Stimulated activated CD4-positive, alpha-beta T cell treated with anti-CD3 and anti-CD28 coated beads, TNF-alpha, amount 100 ng/mL, for 1 hour (primary cell): ENCODE data around the gene ANXA2R.
"Not testable (repeated sequence)": the region's sequence is repeated elsewhere in the genome, so short reads cannot be mapped to it uniquely, and the experiment has no call there.

Source experiments
- DNase-seq, 3 donors: peaks; one replicate each; pipeline ENCODE4 v3.0.0-alpha.2; 2020; ENCODE audit warnings: low read depth in 3 of 3, low spot score in 1 of 3

Gene ANXA2R, protein sequence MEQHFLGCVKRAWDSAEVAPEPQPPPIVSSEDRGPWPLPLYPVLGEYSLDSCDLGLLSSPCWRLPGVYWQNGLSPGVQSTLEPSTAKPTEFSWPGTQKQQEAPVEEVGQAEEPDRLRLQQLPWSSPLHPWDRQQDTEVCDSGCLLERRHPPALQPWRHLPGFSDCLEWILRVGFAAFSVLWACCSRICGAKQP

DNA sequence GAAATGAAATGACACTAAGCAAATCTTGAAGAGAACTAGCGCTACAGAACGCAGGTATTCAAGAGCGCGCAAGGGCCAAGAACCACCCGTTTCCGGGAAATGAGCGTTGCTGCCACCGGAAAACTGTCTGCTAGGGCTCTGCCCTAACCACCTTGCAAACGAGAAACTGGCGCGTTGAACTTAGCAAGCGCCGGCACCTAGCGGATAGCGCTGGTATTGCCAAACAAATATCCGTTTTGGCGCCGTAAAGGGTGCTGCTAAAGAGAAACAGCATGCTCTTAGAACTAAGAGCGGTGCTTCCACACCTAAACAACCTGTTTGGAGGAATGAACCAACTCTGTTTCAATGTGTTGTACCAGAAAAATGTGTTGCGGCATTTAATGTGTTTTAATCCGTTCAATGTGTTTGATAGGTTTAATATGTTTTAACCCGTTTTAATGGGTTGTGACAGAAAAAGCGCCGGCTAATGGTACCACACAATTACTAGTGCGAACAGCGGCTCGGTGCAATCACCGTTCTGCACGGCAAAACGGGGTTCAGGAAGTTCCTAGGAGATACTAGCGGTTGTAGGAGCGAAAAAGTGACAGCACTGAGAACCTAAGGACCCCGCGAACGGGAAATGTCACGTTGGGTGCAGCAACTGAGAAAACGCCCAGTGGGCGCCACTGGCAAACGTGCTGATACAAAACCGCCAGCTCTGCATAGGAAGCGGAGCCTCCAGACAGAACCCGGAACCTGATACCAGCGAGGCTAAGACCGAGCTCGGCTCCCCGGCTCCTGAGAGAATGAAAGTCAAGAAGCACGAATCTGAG lies at the start of gene ANXA2R:
TSS of gene ANXA2R (minus strand) at position 33 of the 812 bp plus-strand sequence. CDS start 273 bp downstream, outside the sequence.
- DNase-seq = peak; percentile 80 to 87 (median 85)

DNA sequence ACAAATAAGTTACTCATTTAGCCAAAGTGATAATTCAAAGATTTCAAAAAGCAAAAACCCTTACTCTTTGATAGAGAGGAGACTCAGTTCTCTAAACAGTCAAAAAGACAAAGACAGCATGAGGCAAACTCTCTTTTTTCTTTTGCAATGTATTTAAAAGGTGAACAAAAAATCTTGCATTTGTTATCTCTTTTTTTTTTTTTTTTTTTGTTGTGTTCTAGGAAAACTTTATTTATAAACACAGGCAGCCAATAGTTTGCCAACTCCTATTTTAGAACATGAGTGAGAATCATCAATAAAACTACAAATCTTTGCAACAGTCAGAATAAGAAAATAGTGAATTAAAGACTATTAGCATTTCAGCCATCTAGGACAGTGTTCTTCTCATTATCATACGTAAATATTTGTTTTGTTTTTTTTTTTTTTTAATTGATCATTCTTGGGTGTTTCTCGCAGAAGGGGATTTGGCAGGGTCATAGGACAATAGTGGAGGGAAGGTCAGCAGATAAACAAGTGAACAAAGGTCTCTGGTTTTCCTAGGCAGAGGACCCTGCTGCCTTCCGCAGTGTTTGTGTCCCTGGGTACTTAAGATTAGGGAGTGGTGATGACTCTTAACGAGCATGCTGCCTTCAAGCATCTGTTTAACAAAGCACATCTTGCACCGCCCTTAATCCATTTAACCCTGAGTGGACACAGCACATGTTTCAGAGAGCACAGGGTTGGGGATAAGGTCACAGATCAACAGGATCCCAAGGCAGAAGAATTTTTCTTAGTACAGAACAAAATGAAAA lies 46.2 kb upstream of the ANXA2R start:
- DNase-seq = not testable (repeated sequence)

DNA sequence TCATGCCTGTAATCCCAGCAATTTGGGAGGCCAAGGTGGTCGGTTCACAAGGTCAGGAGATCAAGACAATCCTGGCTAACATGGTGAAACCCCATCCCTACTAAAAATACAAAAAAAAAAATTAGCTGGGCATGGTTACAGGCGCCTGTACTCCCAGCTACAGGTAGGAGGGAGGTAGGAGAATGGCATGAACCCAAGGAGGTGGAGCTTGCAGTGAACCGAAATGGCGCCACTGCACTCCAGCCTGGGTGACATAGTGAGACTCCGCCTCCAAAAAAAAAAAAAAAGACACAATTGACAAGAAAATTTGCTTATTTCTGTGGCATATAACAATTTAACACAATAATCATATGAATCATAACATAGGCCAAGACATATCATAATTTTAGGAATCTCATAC lies 45.3 kb upstream of the ANXA2R start:
- no peak for DNase-seq

DNA sequence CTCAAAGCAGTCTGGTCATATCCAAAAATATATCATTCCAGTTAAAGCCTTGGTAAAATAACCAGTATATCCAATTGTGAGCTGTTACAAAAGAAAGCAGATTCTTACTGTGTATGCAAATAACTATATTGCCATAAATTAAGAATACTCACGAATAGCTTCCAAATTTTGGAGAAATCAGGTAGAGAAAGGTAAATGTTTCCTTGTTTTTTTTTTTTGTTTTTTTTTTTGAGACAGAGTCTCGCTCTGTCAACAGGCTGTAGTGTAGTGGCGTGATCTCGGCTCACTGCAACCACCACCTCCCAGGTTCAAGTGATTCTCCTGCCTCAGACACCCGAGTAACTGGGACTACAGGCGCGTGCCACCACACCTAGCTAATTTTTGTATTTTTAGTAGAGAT lies 44.3 kb upstream of the ANXA2R start:
- DNase-seq = not testable (repeated sequence)

DNA sequence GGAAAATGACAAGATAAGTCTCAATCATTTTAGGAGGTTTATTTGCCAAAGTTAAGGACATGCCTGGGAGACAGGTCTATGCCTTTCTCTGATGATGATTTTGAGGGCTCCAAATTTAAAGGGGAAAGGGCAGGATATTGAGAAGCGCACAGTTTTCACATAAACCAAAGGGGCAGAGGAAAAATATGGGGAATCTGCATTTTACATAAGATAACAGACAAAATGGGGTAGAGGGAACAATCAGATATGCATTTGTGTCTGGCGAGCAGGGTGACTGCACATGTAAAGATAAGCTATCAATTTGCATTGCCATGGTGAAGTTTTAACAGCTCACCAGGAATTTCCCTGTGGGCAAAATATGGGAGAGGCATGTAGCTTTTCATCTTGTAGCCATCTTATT lies 41.2 kb upstream of the ANXA2R start:
- not testable (repeated sequence) for DNase-seq

DNA sequence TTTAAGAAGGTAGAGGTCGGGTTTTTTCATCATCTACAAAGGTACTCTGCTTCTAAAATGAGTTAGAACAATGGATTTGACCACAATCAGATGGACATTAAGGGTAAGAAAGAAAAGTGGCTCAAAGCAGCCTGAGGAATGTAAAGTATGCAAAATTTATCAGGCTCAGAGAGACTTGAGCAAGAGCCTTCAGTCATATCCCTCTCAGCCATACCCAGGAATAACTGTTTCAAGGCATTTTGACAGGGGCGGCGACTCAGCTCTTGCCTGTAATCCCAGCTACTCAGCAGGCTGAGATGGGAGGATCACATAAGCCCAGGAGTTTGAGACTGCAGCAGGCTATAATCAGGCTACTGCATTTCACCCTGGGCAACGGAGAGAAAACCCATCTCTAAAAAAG lies 38.8 kb upstream of the ANXA2R start:
- no peak for DNase-seq

DNA sequence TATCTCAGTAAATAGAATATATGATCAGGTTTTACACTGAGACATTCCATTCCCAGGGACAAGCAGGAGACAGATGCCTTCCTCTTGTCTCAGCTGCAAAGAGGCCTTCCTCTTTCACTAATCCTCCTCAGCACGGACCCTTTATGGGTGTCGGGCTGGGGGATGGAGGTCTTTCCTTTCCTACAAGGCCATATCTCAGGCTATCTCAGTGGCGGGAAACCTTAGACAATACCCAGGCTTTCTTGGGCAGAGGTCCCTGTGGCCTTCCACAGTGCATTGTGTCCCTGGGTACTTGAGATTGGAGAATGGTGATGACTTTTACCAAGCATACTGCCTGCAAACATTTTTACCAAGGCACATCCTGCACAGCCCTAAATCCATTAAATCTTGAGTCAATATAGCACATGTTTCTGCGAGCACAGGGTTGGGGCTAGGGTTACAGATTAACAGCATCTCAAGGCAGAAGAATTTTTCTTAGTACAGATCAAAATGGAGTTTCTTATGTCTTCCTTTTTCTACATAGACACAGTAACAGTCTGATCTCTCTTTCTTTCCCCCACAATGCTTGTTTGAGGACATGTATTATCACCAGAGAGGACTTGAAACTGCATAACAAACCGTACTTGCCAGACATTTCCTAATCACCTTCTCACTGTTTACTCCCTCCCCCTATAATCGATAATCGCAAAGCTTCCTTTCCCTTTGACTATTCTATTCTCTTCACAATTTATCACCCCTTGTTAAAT lies 37.5 kb upstream of the ANXA2R start:
- not testable (repeated sequence) for DNase-seq

DNA sequence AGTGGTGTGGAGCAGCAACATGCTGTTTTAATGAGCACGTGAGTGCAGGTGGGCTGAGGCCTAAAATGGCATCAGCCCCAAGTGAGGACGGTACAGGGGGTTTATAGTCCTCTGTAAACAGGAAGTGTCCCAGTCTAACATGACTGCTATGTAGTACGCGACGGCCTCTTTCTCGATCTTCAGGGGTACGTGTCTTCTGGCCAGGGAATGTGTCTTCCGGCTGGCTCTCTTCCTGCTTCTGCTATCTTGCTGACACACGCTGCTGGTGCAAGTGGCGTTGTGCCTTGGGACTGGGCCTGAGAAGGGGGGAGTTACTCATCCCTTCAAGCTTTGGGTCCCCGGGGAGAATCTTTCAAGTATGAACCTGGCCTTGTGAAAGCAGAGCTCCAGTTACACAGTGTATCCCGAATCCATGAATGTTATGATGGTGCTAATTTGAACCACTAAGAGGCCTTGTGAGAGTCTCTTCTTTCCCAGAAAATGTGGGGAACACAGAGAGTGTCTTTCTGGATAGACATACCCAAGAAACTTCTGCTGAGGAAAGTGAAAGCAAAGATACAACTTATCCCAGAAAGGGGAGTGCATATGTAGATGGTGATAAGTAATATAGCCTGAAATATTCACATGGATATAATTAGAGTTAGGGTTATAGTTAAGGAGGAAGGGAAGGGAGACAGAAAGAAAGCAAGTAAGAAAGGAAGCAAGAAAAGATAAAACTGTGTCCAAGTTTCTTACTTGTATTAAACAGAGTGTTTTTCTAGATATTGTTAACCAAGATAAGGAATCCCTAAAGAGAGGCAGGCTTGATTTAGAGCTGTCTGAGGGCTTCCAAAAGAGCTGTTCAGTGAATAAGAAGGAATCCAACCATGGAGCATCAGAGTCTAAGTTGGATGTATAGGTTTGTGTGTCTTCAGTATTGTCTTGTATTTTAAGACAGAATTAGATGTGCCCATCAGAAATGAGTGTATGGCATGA lies 35.5 kb upstream of the ANXA2R start:
- no peak for DNase-seq

DNA sequence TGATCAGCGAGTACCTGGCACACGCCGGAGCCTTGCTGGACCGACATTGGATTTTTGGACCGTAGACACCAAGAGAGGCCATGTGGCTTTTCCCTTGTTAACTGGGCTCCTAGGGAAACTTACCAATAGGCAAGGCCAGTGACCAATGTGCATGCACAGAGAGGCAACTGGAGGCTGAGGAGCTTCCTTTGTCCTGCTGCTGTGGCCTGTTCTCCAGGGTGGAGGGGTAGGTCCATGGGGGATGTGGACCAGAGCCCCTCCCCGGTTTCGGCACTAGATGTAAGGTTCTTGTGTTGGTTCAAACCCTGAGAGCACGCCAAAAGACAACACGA lies 34.8 kb upstream of the ANXA2R start:
- DNase-seq = no peak

DNA sequence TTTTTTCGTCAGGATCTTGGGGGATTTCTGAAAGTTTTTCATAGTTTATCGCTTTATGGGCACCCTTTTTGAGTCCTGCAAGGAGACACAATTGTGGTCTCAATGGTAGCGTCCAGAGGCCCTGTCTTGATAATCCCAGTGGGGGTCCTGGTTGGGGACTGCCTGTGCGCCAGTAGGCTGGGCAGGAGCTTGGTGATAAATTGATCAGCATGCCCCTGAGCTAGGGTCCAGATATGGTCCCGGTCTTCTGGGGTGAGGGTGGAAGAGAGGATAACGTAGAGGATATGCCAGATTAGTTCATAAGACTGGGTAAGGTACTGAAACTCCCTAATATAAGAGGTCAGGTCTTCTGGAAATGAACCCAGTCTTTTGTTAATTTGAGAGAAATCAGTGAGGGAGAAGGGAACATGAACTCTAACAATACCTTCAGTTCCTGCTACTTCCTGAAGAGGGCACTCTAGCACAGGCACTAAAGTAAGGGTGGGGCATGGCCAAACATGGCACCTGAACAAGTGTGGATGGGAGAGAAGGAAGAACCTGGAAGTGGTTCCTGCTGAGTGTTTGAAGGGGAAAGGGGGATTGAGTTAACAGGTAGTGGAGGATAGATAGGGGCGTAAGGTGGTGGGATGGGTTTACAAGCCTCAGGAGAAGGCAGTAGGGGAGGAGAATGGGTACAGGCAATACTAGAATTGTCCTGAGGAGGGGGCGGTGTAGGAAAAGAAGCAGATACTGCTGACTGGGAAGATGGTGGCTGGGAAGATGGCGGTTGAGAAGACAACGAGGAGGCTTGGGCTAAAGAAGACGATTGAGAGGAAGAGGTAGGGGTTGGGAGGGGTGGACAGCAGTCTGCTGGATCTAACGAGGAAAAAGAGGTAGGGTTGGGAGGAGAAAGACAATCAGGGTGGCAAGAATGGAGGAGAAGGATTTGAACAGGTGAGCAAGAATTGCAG lies 33.8 kb upstream of the ANXA2R start:
- no peak for DNase-seq

DNA sequence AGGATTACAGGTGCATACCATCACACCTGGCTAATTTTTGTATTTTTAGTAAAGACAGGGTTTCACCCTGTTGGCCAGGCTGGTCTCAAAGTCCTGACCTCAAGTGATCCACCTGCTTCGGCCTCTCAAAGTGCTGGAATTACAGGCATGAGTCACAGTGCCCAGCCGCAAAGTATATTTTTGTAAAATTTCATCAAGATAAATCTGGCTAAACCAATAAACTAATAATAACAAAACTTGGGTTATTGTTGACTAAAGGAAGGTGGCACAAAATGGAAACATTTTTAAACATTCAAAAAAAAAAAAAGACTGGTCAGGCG lies 29.2 kb upstream of the ANXA2R start:
- DNase-seq = not testable (repeated sequence)

DNA sequence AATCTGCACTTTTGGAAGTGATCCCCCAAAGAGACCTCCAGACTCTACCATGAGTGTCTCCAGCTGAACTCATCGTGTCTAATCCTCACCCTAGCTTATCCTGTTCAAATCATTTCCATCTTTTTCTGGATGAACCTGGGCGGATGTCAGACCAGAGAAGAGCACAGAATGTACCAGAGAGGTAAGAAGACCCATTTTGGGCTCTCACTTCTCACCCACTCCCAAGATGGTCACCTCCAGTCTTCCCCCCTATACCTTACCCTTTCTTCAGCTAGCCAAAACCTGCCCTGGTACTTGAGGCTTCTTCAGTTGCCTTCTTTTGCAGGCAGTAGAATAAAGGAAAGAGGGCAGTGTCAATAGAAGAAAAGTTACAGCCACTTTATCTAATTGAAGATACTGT lies 27.9 kb upstream of the ANXA2R start:
- no peak for DNase-seq

DNA sequence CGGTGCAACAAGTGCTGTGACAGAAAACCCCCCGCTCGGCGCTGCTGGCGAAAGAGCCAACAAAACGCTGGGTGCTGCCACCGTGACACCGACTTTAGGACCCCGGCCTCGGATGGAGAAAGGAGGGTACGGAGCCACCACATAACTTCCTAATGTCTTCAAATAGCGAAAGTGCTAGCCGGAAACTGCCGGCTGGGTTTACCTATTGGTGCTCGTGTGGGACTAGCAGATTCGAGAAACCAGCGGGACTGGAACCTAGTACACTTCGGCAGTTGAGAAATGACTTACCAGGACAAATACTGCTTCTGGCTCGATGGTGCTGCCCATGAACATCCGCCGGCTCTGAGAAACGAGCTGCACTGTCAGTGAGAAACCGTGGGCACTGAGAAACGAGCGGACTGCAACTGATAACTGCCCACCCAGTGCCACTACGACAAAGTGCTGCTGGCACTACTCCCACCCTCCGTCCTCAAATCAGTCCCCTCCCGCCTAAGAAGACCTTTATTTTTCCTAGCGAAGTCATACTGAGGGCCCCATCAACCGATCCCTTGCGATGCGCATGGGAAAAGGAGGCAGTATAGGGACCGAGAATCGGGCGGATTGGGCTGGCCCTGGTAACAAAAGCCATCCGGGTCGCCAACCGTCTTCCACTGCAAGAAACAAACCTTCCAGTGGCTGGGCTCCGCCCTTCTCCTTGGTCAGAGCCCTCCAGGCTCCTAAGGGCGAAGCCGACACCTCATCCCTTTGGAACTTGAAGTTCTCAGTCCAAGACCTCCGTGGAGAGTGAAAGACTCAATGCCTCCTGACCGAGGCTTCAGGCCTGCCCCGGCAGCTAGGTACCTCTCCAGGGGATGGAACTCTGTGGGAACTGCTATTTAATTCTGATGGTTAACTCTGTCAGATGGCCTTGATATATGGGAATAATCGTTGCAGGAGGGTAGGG lies 27.0 kb upstream of the ANXA2R start:
- DNase-seq = peak; percentile 71 to 89 (median 80)

DNA sequence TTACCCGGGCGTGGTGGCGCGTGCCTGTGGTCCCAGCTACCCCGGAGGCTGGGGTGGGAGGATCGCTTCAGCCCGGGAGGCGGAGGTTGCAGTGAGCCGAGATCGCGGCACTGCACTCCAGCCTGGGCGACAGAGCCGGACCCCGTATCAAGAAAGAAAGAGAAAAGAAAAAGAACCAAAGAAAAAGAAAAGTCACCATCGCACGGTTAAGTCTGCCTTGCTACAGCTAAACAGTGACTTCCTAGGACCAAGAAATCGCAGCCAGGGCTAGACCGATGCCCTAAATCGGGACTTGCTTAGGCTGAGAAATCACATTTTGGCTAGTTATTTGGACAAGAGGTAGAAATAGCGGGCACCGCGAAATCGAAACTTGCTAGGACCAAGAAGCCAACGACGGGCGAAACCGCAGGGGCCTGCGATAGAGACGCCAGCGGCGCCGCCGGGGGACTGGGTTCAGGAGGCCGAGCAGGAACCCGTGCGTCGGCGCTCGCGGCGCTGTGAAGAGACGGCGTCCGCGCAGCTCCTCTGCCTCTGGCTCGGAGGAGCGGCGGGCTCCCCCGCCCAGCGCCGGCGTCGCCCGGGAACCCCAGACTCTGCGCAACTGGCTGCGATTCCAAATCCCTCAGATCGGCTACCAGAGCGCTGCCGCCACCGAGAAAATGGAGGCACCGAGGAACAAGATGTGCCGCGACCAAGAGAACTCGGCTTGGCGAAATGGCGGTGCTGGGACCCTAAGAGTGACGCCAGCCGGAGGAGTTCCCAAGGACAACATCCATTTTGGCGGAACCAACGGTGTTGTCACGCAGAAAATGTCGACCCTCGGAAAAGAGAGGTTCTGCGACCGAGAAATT lies 26.1 kb upstream of the ANXA2R start:
- DNase-seq = peak in 2 of 3 donors; percentile 53 to 56

DNA sequence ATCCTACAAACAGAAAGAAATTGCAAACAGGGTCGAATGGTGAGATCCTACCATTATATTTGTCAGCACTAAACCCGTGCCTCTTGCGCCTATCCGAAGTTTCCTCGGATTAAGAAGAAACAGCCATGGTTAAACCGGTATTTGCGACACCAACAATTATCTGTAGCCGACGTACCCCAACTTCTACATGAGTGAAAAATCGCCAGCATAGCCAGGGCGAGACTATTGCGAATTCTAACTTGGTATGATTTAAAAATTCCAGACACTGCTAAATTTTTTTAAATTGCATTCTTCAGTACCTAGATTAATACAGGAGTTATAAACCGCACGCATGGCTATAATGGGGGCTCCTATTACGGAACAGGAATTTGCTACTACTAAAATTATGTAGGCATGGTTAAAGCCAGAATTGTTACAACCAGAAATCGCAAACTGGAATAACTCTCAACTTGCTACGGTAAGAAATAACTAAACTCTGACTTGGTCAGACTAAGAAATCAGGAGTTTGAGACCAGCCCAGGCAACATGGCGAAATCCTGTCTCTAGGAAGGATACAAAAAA lies 25.3 kb upstream of the ANXA2R start:
- no peak for DNase-seq

DNA sequence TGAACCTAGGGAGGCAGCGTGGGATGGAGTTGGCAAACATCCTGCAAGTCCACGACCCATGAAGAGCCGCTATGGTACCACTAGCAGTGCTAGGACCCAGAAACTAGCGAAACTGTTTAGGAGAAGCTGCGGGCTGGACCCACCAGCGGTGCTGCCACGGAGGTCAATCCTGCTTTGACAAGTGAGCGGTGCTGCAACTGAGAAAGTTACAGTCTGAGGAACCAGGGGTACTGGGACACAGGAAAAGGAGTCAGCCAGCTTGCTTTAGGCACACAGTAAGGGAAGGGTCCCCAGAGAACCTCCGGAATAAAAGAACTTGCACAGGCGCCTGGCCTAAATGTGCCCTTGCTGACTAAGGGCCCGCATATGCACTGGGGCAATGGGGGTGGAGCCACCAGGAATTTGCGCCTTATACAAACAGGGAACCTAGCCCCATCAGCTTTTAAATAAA lies 23.6 kb upstream of the ANXA2R start:
- DNase-seq = no peak
